SH-SY5Y (cell line): Measurements from ENCODE around the gene CCDC192.

Experiments used
- GATA2 ChIP-seq: IDR thresholded peaks from 2 replicates; pipeline ENCODE4 v1.6.1; 2011; ENCODE audit warnings: mild to moderate bottlenecking, low read depth, low read length
- GATA3 ChIP-seq: IDR thresholded peaks from 2 replicates; pipeline ENCODE4 v1.6.1; 2011; ENCODE audit warnings: low read depth, mild to moderate bottlenecking, low read length, moderate library complexity

GRCh38 chr5:127840809-127841208 lies 137.6 kb downstream of the CCDC192 start:
- TF ChIP-seq GATA2 (no peak), GATA3 (no peak)
